MM.1S (cell line): Measurements from ENCODE around the gene MYLK4.

ENCODE experiments used
- EZH2 ChIP-seq: fragments of 300-600 bp; sonication (generic); optimal IDR thresholded peaks from 2 replicates; pipeline ENCODE3; 2017; ENCODE audit warnings: low read depth, mild to moderate bottlenecking, antibody characterized with exemption, low read length, mixed read lengths
- TF ChIP-seq, protein P1 (sequence below): fragments of 300-600 bp; sonication (generic); IDR thresholded peaks from 2 replicates; pipeline ENCODE4 v1.5.1; 2016; ENCODE audit warnings: antibody characterized with exemption, low read length, mixed read lengths

DNA sequence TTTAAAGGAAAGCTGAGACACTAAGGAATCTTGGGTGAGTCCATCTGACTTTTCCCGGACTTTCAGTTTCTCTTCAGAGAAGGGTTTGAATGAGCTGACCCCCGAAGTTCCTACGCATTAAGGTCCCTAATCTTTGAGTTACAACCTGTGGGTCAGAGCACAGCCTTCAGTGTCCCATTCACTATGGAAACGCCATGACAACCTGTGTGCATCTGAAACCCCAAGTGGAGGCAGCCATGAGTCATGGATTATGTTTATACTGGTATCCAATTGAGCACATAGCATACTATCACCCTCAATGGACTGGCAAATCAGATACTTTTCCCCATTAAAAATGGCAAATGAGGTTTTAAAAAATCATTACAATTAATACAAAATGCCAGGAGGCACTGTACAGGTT lies 11.4 kb downstream of the MYLK4 start:
- TF ChIP-seq, protein P1, sequence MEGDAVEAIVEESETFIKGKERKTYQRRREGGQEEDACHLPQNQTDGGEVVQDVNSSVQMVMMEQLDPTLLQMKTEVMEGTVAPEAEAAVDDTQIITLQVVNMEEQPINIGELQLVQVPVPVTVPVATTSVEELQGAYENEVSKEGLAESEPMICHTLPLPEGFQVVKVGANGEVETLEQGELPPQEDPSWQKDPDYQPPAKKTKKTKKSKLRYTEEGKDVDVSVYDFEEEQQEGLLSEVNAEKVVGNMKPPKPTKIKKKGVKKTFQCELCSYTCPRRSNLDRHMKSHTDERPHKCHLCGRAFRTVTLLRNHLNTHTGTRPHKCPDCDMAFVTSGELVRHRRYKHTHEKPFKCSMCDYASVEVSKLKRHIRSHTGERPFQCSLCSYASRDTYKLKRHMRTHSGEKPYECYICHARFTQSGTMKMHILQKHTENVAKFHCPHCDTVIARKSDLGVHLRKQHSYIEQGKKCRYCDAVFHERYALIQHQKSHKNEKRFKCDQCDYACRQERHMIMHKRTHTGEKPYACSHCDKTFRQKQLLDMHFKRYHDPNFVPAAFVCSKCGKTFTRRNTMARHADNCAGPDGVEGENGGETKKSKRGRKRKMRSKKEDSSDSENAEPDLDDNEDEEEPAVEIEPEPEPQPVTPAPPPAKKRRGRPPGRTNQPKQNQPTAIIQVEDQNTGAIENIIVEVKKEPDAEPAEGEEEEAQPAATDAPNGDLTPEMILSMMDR = no peak
- no peak for TF ChIP-seq EZH2
